Activated CD4-positive, alpha-beta T cell treated with anti-CD3 and anti-CD28 coated beads, Interleukin-2, amount 10 ng/mL, durations not matched to agents 24 days and 14 days (primary cell): ENCODE results near the gene ZBP1. TPM values are rescaled to one million over a fixed set of nuclear protein-coding genes. Genes with fewer than 3 reads are reported as not detected.

Source experiments
- DNase-seq: peaks from one replicate; pipeline ENCODE4 v3.0.0; 2022
- H3K27ac Mint-ChIP-seq: one replicate; pipeline ENCODE4 v1.8.0; 2022; ENCODE audit warnings: mild to moderate bottlenecking, mixed read lengths
- H3K27me3 Mint-ChIP-seq: one replicate; pipeline ENCODE4 v1.8.0; 2022; ENCODE audit warnings: mixed read lengths
- H3K36me3 Mint-ChIP-seq: one replicate; pipeline ENCODE4 v1.8.0; 2022; ENCODE audit warnings: low read depth, mild to moderate bottlenecking, mixed read lengths
- H3K4me1 Mint-ChIP-seq: one replicate; pipeline ENCODE4 v1.8.0; 2021; ENCODE audit warnings: mixed read lengths
- H3K4me3 Mint-ChIP-seq: one replicate; pipeline ENCODE4 v1.8.0; 2022; ENCODE audit warnings: mild to moderate bottlenecking, moderate library complexity, mixed read lengths
- H3K9me3 Mint-ChIP-seq: one replicate; pipeline ENCODE4 v1.8.0; 2021; ENCODE audit warnings: mixed read lengths
- intact Hi-C: fragments of 100-400 bp; cut with micrococcal nuclease; formaldehyde crosslinking; loops from one replicate; pipeline ENCODE4 v1.15.1; 2023
- total RNA-seq: library from RNA; stranded (reverse); gene quantifications from 2 replicates; pipeline ENCODE4 v1.2.3, GENCODE V29; 2022

ZBP1 gene
- total RNA-seq, 1 donor from 2014 or later: 0.51 TPM

DNA sequence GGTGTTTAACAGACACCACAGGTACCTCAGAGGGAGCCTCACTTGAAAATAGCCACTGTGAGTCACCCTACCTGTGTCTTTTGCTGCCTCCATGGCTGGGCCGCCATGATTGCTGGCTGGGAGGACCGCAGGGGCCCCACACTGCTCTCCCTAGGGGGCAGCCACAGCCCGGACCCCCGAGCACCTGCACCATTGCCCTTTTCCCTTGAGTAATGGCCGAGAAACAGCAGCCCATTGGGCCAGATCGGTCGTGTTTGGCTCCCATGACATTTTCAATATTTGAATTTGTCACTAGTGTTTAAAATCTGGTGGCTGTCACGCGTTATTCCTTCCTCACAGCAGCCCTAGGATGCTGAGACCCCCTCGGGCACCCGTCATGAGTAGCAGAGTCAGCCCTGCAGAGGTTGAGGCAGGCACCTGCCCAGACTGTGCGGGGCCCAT lies 6.7 kb downstream of the ZBP1 start:
- Mint-ChIP-seq H3K36me3 (peaks cover 35% of the 10 kb centered on the region), H3K27me3 (peaks cover 17% of the 10 kb centered on the region), H3K4me1 (peaks cover 19% of the 10 kb centered on the region), H3K4me3 (no peak overlapping the region), H3K9me3 (no peaks in the 10 kb centered on the region), H3K27ac (no peak overlapping the region)
- no peak for DNase-seq
- intact Hi-C loops: no loop called here

DNA sequence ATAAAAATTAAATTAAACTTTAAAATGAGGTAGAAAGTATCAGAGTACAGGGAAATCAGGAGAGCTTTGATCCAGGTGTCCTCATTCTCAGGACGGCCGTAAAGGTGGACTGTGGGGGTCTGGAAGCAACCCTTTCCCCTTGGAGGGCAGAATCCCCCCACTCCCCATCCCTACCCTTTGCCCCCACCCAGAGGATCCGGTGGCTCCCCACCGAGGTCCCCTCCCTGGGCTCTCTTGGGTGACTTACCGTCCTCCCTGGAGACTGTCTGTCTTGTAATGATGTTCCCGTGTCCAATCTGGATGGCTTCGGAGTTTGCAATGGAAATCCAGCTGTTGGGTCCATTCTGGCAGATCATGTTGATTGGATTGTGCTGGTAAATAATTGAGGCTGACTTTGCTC lies 7.3 kb downstream of the ZBP1 start:
- Mint-ChIP-seq H3K36me3 (peaks cover 35% of the 10 kb centered on the region), H3K4me3 (no peak overlapping the region), H3K9me3 (no peaks in the 10 kb centered on the region), H3K27ac (no peak overlapping the region), H3K27me3 (peaks cover 18% of the 10 kb centered on the region), H3K4me1 (peaks cover 13% of the 10 kb centered on the region)
- intact Hi-C loops: no loop called here
- DNase-seq: no peak

DNA sequence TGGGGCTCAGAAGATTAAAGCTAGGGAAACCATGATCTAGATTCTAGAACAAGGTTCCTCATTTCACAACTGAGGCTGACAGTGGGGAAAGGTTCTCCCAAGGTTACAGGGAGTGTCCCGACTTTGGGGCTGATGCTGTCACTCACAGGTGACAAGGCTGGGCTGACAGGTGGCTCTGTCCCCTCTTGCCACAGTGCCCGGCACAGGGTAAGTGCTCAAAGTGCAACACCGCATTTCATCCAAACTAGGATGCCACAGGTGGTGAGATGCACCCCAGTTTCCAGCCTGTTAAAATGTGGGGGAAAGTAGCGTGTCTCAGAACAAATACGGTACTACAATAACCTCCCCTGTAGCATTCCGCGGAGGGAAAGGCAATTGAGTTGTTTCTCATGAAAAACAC lies 7.8 kb downstream of the ZBP1 start:
- Mint-ChIP-seq H3K36me3 (peaks cover 35% of the 10 kb centered on the region), H3K27ac (no peak overlapping the region), H3K4me3 (no peak overlapping the region), H3K9me3 (no peaks in the 10 kb centered on the region), H3K27me3 (peaks cover 22% of the 10 kb centered on the region), H3K4me1 (peaks cover 8% of the 10 kb centered on the region)
- DNase-seq: no peak
- intact Hi-C loops: no loop called here

DNA sequence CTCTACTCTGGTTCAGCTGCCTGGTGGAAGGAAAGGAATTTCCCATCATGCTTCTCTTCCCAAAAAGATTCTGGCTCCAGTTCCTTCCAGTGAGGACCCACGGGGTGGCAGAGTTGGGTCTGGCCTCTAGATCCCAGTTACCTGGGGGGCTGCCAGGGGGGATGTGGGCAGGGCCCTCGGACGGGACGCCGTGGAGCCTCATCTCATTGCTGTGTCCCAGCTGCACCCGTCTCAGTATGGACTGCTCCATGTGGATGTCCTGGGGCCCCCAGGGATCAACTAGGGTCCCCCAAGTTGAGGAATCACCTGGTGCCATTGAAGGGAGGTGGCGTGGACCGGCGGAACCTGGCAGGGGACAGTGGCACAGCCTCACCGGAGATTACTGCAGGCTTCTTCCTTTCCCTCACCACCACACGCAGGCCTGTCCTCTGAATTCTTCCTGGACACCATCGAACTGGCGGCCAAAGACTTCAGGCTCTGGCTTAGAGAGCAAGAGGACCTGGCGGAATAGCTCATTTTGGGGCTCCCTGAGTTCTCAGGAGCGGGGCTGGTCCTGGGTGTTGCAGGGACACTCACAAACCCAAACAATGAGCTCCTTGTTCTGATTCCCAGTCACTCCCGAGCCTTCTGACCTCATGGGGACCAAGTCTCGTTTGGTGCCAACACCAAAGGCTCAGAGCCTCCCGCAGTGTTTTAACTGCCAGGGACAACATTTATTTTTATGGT lies 8.5 kb downstream of the ZBP1 start:
- Mint-ChIP-seq H3K27ac (no peak overlapping the region), H3K27me3 (peaks cover 20% of the 10 kb centered on the region), H3K36me3 (peaks cover 29% of the 10 kb centered on the region), H3K9me3 (no peaks in the 10 kb centered on the region), H3K4me3 (no peak overlapping the region), H3K4me1 (peaks cover 1% of the 10 kb centered on the region)
- DNase-seq: no peak
- intact Hi-C loops: no loop called here

DNA sequence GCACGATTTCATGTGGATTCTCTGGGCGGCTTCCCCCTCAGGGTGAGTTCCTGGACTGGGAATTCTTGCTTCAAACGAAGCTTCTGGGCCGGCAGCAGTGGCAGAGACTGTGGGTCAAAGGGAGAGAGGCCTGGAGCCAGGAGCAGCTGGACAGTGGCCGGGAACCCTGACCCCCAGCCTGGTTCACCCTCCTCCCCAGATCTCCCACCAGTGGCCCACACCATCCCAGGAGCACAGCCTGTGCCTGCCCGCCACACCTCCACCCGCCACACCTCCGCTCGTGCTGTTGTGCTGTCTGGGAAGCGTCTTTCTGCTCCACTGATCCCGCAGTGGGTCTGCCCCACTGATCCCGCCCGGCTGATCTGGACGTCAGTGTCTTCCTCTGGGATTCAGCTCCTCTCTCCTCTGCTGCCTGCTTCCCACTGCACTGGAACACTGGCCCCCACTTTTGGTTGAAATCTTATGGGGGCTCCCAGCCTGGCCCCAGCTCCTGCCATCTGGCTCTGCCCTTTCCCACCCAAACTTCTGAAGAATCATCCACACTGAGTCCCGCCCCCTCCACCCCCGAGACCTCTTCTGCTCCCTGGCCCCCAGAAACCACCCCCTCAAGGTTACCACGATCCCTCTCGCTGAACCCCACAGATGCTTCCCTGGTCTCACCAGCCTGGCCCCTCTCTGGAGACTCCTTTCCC lies 9.8 kb downstream of the ZBP1 start:
- Mint-ChIP-seq H3K4me3 (no peak overlapping the region), H3K9me3 (no peaks in the 10 kb centered on the region), H3K27ac (no peak overlapping the region), H3K4me1 (no peaks in the 10 kb centered on the region), H3K36me3 (peaks cover 30% of the 10 kb centered on the region), H3K27me3 (peaks cover 16% of the 10 kb centered on the region)
- DNase-seq: no peak
- intact Hi-C loops: no loop called here

DNA sequence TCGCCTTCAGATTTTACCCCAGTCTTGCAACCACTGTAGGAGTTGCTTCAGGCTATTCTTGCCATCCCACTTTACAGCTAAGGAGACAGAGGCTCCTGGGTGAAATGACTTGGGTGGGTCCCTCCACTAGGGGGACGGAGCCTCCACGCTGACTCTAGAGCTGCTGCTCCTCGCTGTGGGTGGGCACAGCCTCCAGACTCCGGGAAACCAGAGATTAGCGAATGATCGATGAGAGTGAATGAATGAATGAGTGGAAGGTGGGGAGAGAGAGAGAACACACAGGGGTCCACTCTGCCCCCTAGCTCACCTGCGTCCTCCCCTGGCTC lies 10.4 kb downstream of the ZBP1 start:
- Mint-ChIP-seq H3K36me3 (peaks cover 27% of the 10 kb centered on the region), H3K4me3 (no peak overlapping the region), H3K27ac (no peak overlapping the region), H3K27me3 (peaks cover 15% of the 10 kb centered on the region), H3K9me3 (no peaks in the 10 kb centered on the region), H3K4me1 (peaks cover 5% of the 10 kb centered on the region)
- intact Hi-C loops: no loop called here
- DNase-seq: no peak

DNA sequence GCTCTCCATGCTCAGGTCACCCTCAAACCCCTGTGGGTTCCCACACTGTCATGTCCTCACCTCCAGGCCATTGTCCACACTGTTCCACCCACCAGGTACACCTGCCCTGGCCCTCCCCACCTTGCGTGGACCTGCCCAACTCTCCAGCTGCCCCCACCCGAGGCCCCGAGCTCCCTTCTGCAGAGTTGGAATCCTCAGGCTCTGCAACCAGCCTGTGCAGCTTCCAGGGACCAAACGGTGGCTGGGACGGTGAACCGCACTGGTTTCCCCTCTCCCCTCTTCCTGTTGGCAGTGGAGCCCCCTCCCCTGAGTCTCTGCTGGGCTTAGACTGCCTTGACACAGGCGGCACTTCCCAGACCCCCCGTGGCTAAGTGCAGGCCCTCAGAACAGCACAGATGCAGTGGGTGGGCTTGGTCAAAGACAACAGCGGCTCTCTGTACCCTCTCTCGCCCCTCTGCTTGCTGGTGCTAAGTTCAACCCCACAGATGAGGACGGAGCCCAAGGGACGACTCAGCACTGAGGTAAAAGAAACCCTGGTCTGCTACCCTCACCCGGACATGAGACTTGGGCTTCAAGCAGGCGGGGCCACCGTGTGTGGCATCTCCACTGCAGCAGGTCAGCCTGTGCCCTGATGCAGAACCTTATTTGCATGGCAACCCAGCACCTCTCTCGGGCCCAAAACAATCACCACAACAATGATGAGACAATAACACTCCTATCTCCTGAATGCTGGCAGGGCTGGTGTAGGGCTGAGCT lies 11.0 kb downstream of the ZBP1 start:
- intact Hi-C loops: no loop called here
- Mint-ChIP-seq H3K27me3 (peaks cover 15% of the 10 kb centered on the region), H3K27ac (no peak overlapping the region), H3K36me3 (peaks cover 23% of the 10 kb centered on the region), H3K4me1 (peaks cover 5% of the 10 kb centered on the region), H3K9me3 (no peaks in the 10 kb centered on the region), H3K4me3 (no peak overlapping the region)
- DNase-seq: no peak

DNA sequence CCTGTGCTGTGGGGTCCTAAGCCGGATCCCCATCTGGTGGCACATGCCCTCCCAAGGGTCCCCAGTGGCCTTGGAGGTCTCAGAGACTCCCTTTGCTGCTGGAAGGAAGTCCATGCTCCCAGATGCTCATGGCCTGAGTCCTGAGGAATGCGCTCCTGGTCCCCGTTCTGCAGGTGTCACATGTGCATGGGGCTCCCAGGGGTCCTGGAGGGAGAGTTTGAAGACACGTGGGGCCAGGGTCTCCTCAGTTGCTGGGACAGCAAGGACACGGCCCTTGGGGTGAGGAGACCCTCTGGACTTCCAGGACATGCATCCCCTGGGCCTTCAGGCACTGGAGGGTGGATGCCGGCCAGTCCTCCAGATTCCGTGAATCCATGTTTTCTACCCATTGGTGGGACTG lies 11.7 kb downstream of the ZBP1 start:
- H3K36me3 Mint-ChIP-seq: peaks cover 21% of the 10 kb centered on the region
- peaks cover 5% of the 10 kb centered on the region for H3K4me1 Mint-ChIP-seq
- intact Hi-C loops: no loop called here
- peaks cover 15% of the 10 kb centered on the region for H3K27me3 Mint-ChIP-seq
- no peak overlapping the region for H3K4me3 Mint-ChIP-seq
- no peak overlapping the region for H3K27ac Mint-ChIP-seq
- no peaks in the 10 kb centered on the region for H3K9me3 Mint-ChIP-seq
- no peak for DNase-seq

DNA sequence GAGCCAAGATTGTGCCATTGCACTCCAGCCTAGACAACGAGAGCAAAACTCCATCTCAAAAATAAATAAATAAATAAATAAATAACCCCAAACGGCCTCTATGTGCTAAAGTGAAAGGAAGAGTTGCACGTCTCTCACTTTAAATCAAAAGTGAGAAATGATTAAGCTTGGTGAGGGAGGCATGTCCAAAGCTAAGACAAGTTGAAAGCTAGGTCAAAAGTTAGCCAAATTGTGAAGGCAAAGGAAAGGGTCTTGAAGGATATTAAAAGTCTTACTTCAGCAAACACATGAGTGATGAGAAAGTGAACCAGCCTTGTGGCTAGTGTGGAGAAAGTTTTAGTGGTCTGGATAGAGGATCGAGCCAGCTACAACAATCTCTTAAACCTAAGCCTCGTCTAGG lies 14.3 kb downstream of the ZBP1 start:
- Mint-ChIP-seq H3K27ac (no peak overlapping the region), H3K4me1 (peaks cover 9% of the 10 kb centered on the region), H3K36me3 (peaks cover 16% of the 10 kb centered on the region), H3K27me3 (peaks cover 25% of the 10 kb centered on the region), H3K9me3 (no peaks in the 10 kb centered on the region), H3K4me3 (no peak overlapping the region)
- intact Hi-C loops: no loop called here
- no peak for DNase-seq

DNA sequence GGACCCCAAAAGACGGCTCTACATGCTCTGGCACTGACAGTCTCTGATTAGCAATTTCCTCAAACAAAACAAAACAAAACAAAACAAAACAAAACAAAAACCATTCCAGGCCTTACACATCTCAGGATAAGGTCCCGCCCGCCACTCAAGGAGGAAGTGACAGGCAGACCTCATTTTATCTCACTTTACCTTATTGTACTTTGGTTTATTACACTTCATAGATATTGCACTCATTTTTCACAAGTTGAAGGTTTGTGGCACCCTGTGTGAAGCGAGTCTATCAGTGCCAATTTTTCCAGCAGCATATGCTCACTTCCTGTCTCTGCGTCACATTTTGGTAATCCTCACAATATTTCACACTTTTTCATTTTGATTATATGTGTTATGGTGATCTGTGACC lies 15.2 kb downstream of the ZBP1 start:
- DNase-seq: no peak
- Mint-ChIP-seq H3K27me3 (peaks cover 28% of the 10 kb centered on the region), H3K4me1 (peaks cover 12% of the 10 kb centered on the region), H3K9me3 (no peaks in the 10 kb centered on the region), H3K36me3 (peaks cover 11% of the 10 kb centered on the region), H3K27ac (no peak overlapping the region), H3K4me3 (no peak overlapping the region)
- intact Hi-C loops: no loop called here

DNA sequence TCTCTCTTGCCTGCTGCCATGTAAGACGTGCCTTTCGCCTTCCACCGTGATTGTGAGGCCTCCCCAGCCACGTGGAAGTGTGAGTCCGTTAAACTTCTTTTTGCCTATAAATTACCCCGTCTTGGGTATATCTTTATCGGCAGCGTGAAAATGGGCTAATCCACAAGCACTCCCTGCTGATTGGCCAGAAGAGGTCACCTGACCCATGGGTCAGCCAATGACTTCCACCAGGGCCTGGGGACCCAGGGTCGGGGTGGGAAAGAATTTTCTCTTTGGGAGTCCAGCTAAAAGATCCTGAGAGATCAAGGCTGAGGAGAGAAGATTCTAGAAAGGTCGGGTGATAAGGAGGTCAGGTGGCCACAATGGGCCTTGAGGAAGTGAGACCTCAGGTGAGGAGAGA lies 17.1 kb downstream of the ZBP1 start:
- no peak overlapping the region for H3K4me3 Mint-ChIP-seq
- intact Hi-C loops: no loop called here
- H3K4me1 Mint-ChIP-seq: peaks cover 13% of the 10 kb centered on the region
- H3K9me3 Mint-ChIP-seq: no peaks in the 10 kb centered on the region
- peaks cover 4% of the 10 kb centered on the region for H3K36me3 Mint-ChIP-seq
- no peak overlapping the region for H3K27ac Mint-ChIP-seq
- H3K27me3 Mint-ChIP-seq: peaks cover 39% of the 10 kb centered on the region
- no peak for DNase-seq

DNA sequence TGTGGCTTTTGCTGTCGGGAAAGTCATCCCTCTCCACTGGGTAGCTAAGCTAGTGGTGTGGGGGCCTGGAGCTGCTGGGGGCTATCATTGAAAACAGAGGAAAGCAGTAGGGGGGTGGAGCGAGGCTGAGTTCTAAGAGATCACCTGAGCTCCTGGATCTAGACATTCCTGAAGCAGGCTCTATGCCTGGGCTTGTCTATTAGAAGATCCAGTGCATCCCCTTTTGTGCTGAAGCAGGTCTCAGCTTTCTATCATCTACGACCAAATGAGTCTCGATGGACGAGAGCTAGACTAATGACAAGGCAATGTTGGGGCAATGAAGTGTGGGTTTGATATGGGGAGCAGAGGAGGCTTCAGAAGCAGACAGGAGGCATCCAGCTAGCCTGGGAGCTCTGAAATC lies 18.5 kb downstream of the ZBP1 start:
- peaks cover 33% of the 10 kb centered on the region for H3K27me3 Mint-ChIP-seq
- peaks cover 4% of the 10 kb centered on the region for H3K36me3 Mint-ChIP-seq
- no peak for DNase-seq
- intact Hi-C loops: no loop called here
- H3K4me3 Mint-ChIP-seq: no peak overlapping the region
- no peaks in the 10 kb centered on the region for H3K9me3 Mint-ChIP-seq
- peaks cover 13% of the 10 kb centered on the region for H3K4me1 Mint-ChIP-seq
- H3K27ac Mint-ChIP-seq: no peak overlapping the region

DNA sequence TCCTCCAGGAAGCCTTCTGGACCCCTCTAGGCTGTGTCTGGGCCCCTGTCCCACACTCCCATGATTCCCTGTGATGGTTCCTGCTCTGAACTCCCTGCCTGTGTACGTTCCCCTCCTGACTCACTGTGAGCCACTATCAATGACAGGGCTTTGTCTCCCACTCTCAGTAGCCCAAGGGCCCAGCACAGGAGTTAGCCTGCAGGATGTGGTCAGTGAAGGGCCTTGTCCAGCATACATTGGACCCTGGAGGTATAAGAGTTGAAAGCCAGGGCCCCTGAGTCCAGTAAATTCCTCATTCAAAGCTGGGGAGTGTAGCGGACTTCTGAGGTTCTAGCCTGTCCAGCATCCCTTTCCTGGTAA lies 19.0 kb downstream of the ZBP1 start:
- Mint-ChIP-seq H3K27ac (no peak overlapping the region), H3K27me3 (peaks cover 33% of the 10 kb centered on the region), H3K4me3 (no peak overlapping the region), H3K36me3 (peaks cover 4% of the 10 kb centered on the region), H3K9me3 (no peaks in the 10 kb centered on the region), H3K4me1 (peaks cover 13% of the 10 kb centered on the region)
- intact Hi-C loops: no loop called here
- no peak for DNase-seq
